DND-41 (cell line): ENCODE measurements around the gene SPDYE6.

Experiments
- ATAC-seq: fragments of 200-7000 bp; cut with Tn5 transposase; 3 replicates; pipeline ENCODE4 v1.9.1; 2021; ENCODE audit warnings: low read depth; ENCODE audit not compliant: insufficient read depth
- DNase-seq: peaks from one replicate; pipeline ENCODE4 v3.0.0-alpha.2; 2020
- H2AFZ ChIP-seq: 2 replicates; pipeline ENCODE4 v1.6.0; 2012; ENCODE audit warnings: low read depth, low read length
- H3K27ac ChIP-seq: 2 replicates; pipeline ENCODE4 v1.5.1; 2012; ENCODE audit warnings: low read length, inconsistent platforms
- H3K27me3 ChIP-seq: fragments of 200-600 bp; sonication (generic); 2 replicates; pipeline ENCODE4 v1.6.0; 2012; ENCODE audit warnings: low read length, mild to moderate bottlenecking, inconsistent platforms; ENCODE audit not compliant: insufficient read depth, poor library complexity
- H3K36me3 ChIP-seq: 2 replicates; pipeline ENCODE4 v1.5.1; 2012; ENCODE audit warnings: low read length, inconsistent platforms; ENCODE audit not compliant: insufficient read depth
- H3K4me1 ChIP-seq: 2 replicates; pipeline ENCODE4 v1.5.1; 2012; ENCODE audit warnings: mild to moderate bottlenecking, low read length; ENCODE audit not compliant: insufficient read depth
- H3K4me2 ChIP-seq: 2 replicates; pipeline ENCODE4 v1.6.0; 2012; ENCODE audit warnings: mild to moderate bottlenecking, moderate library complexity, low read length, inconsistent platforms; ENCODE audit not compliant: insufficient read depth
- H3K4me3 ChIP-seq, 2 experiments: fragments of 200-600 bp in 1 of 2; shearing (Covaris generic) in 1 of 2; 2 replicates each; pipeline ENCODE4 v1.5.1; 2012 to 2016; ENCODE audit warnings: inconsistent platforms in 2 of 2, low read length in 2 of 2, mild to moderate bottlenecking in 2 of 2, low read depth in 1 of 2, moderate library complexity in 1 of 2
- H3K79me2 ChIP-seq: 2 replicates; pipeline ENCODE4 v1.6.0; 2012; ENCODE audit warnings: low read length, inconsistent platforms; ENCODE audit not compliant: insufficient read depth
- H3K9ac ChIP-seq: 2 replicates; pipeline ENCODE4 v1.6.0; 2012; ENCODE audit warnings: low read depth, mild to moderate bottlenecking, inconsistent platforms, low read length, moderate library complexity
- H3K9me3 ChIP-seq: 2 replicates; pipeline ENCODE4 v1.5.1; 2012; ENCODE audit warnings: low read length, moderate library complexity, mild to moderate bottlenecking, inconsistent platforms; ENCODE audit not compliant: insufficient read depth, severe bottlenecking
- H4K20me1 ChIP-seq: 2 replicates; pipeline ENCODE4 v1.6.0; 2012; ENCODE audit warnings: low read length; ENCODE audit not compliant: insufficient read depth
- CTCF ChIP-seq: IDR thresholded peaks from 2 replicates; pipeline ENCODE4 v1.5.1; 2012; ENCODE audit warnings: borderline replicate concordance, low read length, moderate library complexity, mild to moderate bottlenecking; ENCODE audit not compliant: poor library complexity, severe bottlenecking; ENCODE audit errors: extremely low read depth
- EZH2 ChIP-seq: IDR thresholded peaks from 3 replicates; pipeline ENCODE4 v1.6.1; 2012; ENCODE audit warnings: borderline replicate concordance, low read depth, mild to moderate bottlenecking, moderate library complexity, low read length, inconsistent platforms; ENCODE audit not compliant: severe bottlenecking

Gene SPDYE6

GRCh38 chr7:102400360-102400759, 44.1 kb upstream of the SPDYE6 start:
- no peak overlapping the region for H3K4me2 ChIP-seq
- H3K9ac ChIP-seq, result no peak overlapping the region
- no peak overlapping the region for H2AFZ ChIP-seq
- no peak overlapping the region for H3K4me3 ChIP-seq
- no peak for DNase-seq
- H3K79me2 ChIP-seq, result peaks cover 25% of the 10 kb centered on the region
- no peak for ATAC-seq
- H3K9me3 ChIP-seq, result no peaks in the 10 kb centered on the region
- peaks cover 68% of the 10 kb centered on the region for H3K36me3 ChIP-seq
- H3K27ac ChIP-seq, result no peak overlapping the region
- H3K4me1 ChIP-seq, result peaks cover 16% of the 10 kb centered on the region
- no peaks in the 10 kb centered on the region for H3K27me3 ChIP-seq
- TF ChIP-seq EZH2 (no peak), CTCF (no peak)
- peaks cover 8% of the 10 kb centered on the region; the same call in 1 of the 2 replicates for H4K20me1 ChIP-seq

GRCh38 chr7:102398543-102398942, 42.3 kb upstream of the SPDYE6 start:
- Histone ChIP-seq H3K27ac (no peak overlapping the region), H3K9me3 (no peaks in the 10 kb centered on the region), H3K4me3 (no peak overlapping the region), H3K4me1 (peaks cover 19% of the 10 kb centered on the region), H3K9ac (no peak overlapping the region), H3K4me2 (no peak overlapping the region), H3K36me3 (peaks cover 51% of the 10 kb centered on the region), H3K79me2 (peaks cover 25% of the 10 kb centered on the region), H2AFZ (no peak overlapping the region), H3K27me3 (no peaks in the 10 kb centered on the region), H4K20me1 (no peaks in the 10 kb centered on the region; the same call in 1 of the 2 replicates)
- ATAC-seq, result no peak
- TF ChIP-seq CTCF (no peak), EZH2 (no peak)
- no peak for DNase-seq

- Histone ChIP-seq H3K4me2 (peak overlapping the region; percentile 97), H4K20me1 (no peaks in the 10 kb centered on the region; the same call in 1 of the 2 replicates), H3K27ac (peak overlapping the region; percentile 78), H3K9me3 (no peaks in the 10 kb centered on the region), H3K79me2 (peaks cover 25% of the 10 kb centered on the region), H3K36me3 (peaks cover 50% of the 10 kb centered on the region), H3K4me1 (peaks cover 19% of the 10 kb centered on the region), H3K4me3 (peak overlapping the region; percentile 89 to 95), H2AFZ (peak overlapping the region; percentile 85), H3K9ac (peak overlapping the region; percentile 86), H3K27me3 (no peaks in the 10 kb centered on the region)
- no peak for TF ChIP-seq EZH2
- DNase-seq, result no peak
- ATAC-seq, result no peak
These were observed 40.4 kb upstream of the SPDYE6 start for GRCh38 chr7:102396710-102397019.

GRCh38 chr7:102395873-102396709, 39.8 kb upstream of the SPDYE6 start, which contains the start of gene PRKRIP1:
PRKRIP1 (plus strand) TSS chr7:102396363; CDS start chr7:102396412, 49 bp downstream.
- DNase-seq (peak; percentile 87), ATAC-seq (peak; percentile 95)
- Histone ChIP-seq H3K79me2 (peaks cover 25% of the 10 kb centered on the region), H3K36me3 (peaks cover 49% of the 10 kb centered on the region), H3K4me2 (peak within 1 kb of the TSS; percentile 97), H3K9me3 (no peaks in the 10 kb centered on the region), H3K4me3 (peak within 1 kb of the TSS; percentile 89 to 95), H3K27ac (peak within 1 kb of the TSS; percentile 78), H3K27me3 (no peaks in the 10 kb centered on the region), H4K20me1 (no peaks in the 10 kb centered on the region; the same call in 1 of the 2 replicates), H2AFZ (peak within 1 kb of the TSS; percentile 85), H3K4me1 (peaks cover 19% of the 10 kb centered on the region), H3K9ac (peak within 1 kb of the TSS; percentile 86)
- no peak for TF ChIP-seq EZH2
- TF ChIP-seq CTCF, result no peak
